ENCODE data around the gene COBL.

The COBL gene

DNA sequence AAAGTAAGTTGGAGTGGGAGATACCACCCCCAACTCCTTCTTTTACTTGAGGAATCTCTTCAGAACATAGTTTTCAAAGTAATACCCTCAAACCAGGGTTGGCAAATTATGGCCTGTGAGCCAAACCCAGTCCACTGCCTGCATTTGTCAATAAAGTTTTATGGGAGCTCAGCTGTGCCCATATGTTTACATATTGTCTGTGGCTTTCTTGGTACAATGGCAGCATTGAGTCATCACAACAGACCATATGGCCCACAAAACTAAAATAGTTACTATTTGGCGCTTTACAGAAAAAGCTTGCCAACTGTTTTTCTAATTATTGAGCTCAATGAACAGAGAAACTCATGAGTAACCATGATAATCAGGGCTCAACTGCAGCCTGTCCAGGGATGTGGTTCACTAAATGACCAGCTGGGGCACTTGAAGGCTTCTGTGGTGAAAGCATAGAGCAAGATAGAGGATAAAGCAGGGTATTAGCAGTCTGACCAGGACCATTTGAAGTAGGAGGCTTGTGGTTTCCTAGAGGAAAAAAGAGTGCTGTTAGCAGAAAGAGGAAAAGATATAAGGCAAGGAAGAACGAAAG is 337.9 kb downstream of the COBL start:
- DNase-seq, result no peak

- no peak for DNase-seq
These were observed 339.2 kb downstream of the COBL start for GRCh38 chr7:50977421-50977820.

DNA sequence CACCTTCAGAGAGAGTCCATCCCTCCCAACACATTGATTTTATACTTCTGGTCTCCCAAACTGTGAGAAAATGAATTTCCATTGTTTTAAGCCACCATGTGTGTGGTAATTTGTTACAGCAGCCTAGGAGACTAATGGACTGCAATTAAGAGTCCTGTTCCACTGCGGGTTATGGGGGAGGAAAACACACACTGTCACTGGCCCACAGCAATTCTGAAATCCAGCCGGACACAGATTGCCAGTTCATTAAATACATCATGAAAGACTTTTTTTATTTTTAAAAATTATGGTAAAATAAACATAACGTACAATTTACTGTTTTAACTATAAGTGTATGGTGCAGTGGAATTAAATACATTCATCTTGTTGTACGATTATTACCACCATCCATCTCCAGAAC is 340.5 kb downstream of the COBL start:
- no peak for DNase-seq

DNA sequence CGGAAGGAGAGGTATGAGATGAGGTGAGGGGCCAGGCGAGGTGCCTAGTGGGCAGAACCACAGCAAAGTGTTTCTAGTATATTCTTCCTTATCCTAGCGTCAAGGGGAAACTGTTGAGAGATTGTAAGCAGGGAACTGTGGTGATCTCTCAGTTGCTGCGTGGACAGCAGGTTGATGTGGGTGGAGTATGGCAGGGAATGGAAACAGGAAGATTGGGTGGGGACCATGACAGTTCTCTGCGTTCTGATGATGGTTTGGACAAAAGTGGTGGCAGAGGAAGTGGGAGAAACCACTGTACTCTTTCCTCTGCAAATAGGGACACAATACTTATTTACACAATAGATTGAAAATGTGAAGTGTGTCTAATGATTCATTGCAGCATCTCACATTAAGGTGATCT is 342.4 kb downstream of the COBL start:
- no peak for DNase-seq

GRCh38 chr7:50973814-50974213 is 342.8 kb downstream of the COBL start:
- DNase-seq, result no peak

- DNase-seq, result no peak
These were observed 346.5 kb downstream of the COBL start for GRCh38 chr7:50970092-50970491.

Measured in CD4-positive, alpha-beta T cell treated with Interleukin-17A for 4 hours (primary cell).